Urinary bladder (tissue), 4 donors: ENCODE measurements around the gene ADRM1. TPM values are rescaled to one million over a fixed set of nuclear protein-coding genes. Genes with fewer than 3 reads are reported as not detected.

Experiments
- DNase-seq: peaks from one replicate; pipeline ENCODE4 v3.0.0-alpha.2; 2015; ENCODE audit errors: extremely low spot score
- H3K27ac ChIP-seq: one replicate; pipeline ENCODE4 v1.5.1; 2013; ENCODE audit warnings: low read depth, mild to moderate bottlenecking, moderate library complexity
- H3K36me3 ChIP-seq: one replicate; pipeline ENCODE4 v1.6.1; 2013; ENCODE audit warnings: mild to moderate bottlenecking, moderate library complexity; ENCODE audit not compliant: insufficient read depth
- H3K4me1 ChIP-seq: one replicate; pipeline ENCODE4 v1.6.1; 2013; ENCODE audit warnings: mild to moderate bottlenecking, moderate library complexity; ENCODE audit not compliant: insufficient read depth
- H3K4me3 ChIP-seq: one replicate; pipeline ENCODE4 v1.5.1; 2013; ENCODE audit warnings: low read depth, low read length
- WGBS: extraction: QIAGEN DNeasy Blood & Tissue Kit; methylation state at CpG from one replicate; pipeline ENCODE4 v1.1.7; 2013; 5-methylcytosine and 5-hydroxymethylcytosine counted together
- polyA plus RNA-seq: library from polyadenylated mRNA; stranded (reverse); fragments of 200-250 nt; gene quantifications from one replicate; pipeline ENCODE4 v1.2.3, GENCODE V29; 2013
- total RNA-seq: library from RNA; depleted of rRNA; stranded (reverse); fragments of >200 nt; gene quantifications from one replicate; pipeline ENCODE4 v1.2.3, GENCODE V29; 2014
- donor health status: healthy with polysubstance abuse.
- donor health status: healthy.

The ADRM1 gene
- total and polyA plus RNA-seq, 2 donors = 27.5 to 115 TPM

GRCh38 chr20:62332421-62332820, 29.6 kb downstream of the ADRM1 start:
- no peaks in the 10 kb centered on the region for H3K4me1 ChIP-seq
- WGBS = 89% methylated on average over 16 of the region's 16 CpGs
- H3K27ac ChIP-seq = no peak overlapping the region
- peaks cover 11% of the 10 kb centered on the region for H3K36me3 ChIP-seq
- DNase-seq = no peak
- H3K4me3 ChIP-seq = no peak overlapping the region

- no peak for DNase-seq
- Histone ChIP-seq H3K4me3 (no peak overlapping the region), H3K27ac (no peak overlapping the region), H3K36me3 (peaks cover 11% of the 10 kb centered on the region), H3K4me1 (no peaks in the 10 kb centered on the region)
- 90% methylated on average over 34 of the region's 34 CpGs for WGBS
Observed at GRCh38 chr20:62332989-62333819, 30.4 kb downstream of the ADRM1 start.

- no peak overlapping the region for H3K27ac ChIP-seq
- H3K4me1 ChIP-seq = no peaks in the 10 kb centered on the region
- DNase-seq = no peak
- 90% methylated on average over 37 of the region's 37 CpGs for WGBS
- H3K36me3 ChIP-seq = peaks cover 11% of the 10 kb centered on the region
- H3K4me3 ChIP-seq = no peak overlapping the region
Observed at GRCh38 chr20:62333820-62334595, 31.2 kb downstream of the ADRM1 start.

GRCh38 chr20:62334881-62335280, 32.1 kb downstream of the ADRM1 start:
- peaks cover 9% of the 10 kb centered on the region for H3K36me3 ChIP-seq
- 90% methylated on average over 13 of the region's 13 CpGs for WGBS
- H3K4me1 ChIP-seq = no peaks in the 10 kb centered on the region
- H3K4me3 ChIP-seq = no peak overlapping the region
- no peak overlapping the region for H3K27ac ChIP-seq
- DNase-seq = no peak

GRCh38 chr20:62335532-62335931, 32.7 kb downstream of the ADRM1 start:
- Histone ChIP-seq H3K36me3 (peaks cover 9% of the 10 kb centered on the region), H3K4me3 (no peak overlapping the region), H3K4me1 (no peaks in the 10 kb centered on the region), H3K27ac (no peak overlapping the region)
- DNase-seq = no peak
- 85% methylated on average over 6 of the region's 6 CpGs for WGBS

GRCh38 chr20:62336329-62336728, 33.5 kb downstream of the ADRM1 start:
- no peaks in the 10 kb centered on the region for H3K4me1 ChIP-seq
- DNase-seq = no peak
- WGBS = 82% methylated on average over 11 of the region's 11 CpGs
- no peak overlapping the region for H3K27ac ChIP-seq
- peaks cover 9% of the 10 kb centered on the region for H3K36me3 ChIP-seq
- H3K4me3 ChIP-seq = no peak overlapping the region

- Histone ChIP-seq H3K4me3 (no peak overlapping the region), H3K4me1 (no peaks in the 10 kb centered on the region), H3K36me3 (peaks cover 9% of the 10 kb centered on the region), H3K27ac (no peak overlapping the region)
- 93% methylated on average over 53 of the region's 53 CpGs for WGBS
- no peak for DNase-seq
Observed at GRCh38 chr20:62336775-62337557, 34.2 kb downstream of the ADRM1 start.

- no peaks in the 10 kb centered on the region for H3K4me1 ChIP-seq
- H3K27ac ChIP-seq = no peak overlapping the region
- no peak overlapping the region for H3K4me3 ChIP-seq
- WGBS = 89% methylated on average over 34 of the region's 34 CpGs
- H3K36me3 ChIP-seq = peaks cover 9% of the 10 kb centered on the region
- DNase-seq = no peak
Observed at GRCh38 chr20:62337558-62338293, 34.9 kb downstream of the ADRM1 start.

GRCh38 chr20:62338294-62338620, 35.5 kb downstream of the ADRM1 start:
- no peaks in the 10 kb centered on the region for H3K4me1 ChIP-seq
- WGBS = 95% methylated on average over 16 of the region's 16 CpGs
- peaks cover 9% of the 10 kb centered on the region for H3K36me3 ChIP-seq
- no peak overlapping the region for H3K27ac ChIP-seq
- no peak for DNase-seq
- H3K4me3 ChIP-seq = no peak overlapping the region

GRCh38 chr20:62339647-62340062, 36.9 kb downstream of the ADRM1 start:
- DNase-seq = no peak
- no peaks in the 10 kb centered on the region for H3K4me1 ChIP-seq
- no peak overlapping the region for H3K4me3 ChIP-seq
- 81% methylated on average over 14 of the region's 14 CpGs for WGBS
- peaks cover 2% of the 10 kb centered on the region for H3K36me3 ChIP-seq
- no peak overlapping the region for H3K27ac ChIP-seq

- WGBS = 57% methylated on average over 10 of the region's 10 CpGs
- Histone ChIP-seq H3K27ac (no peak overlapping the region), H3K4me3 (no peak overlapping the region), H3K36me3 (no peaks in the 10 kb centered on the region), H3K4me1 (no peaks in the 10 kb centered on the region)
- no peak for DNase-seq
Observed at GRCh38 chr20:62342910-62343309, 40.1 kb downstream of the ADRM1 start.

GRCh38 chr20:62344092-62344491, 41.3 kb downstream of the ADRM1 start:
- Histone ChIP-seq H3K36me3 (no peaks in the 10 kb centered on the region), H3K4me3 (no peak overlapping the region), H3K4me1 (no peaks in the 10 kb centered on the region), H3K27ac (no peak overlapping the region)
- 90% methylated on average over 5 of the region's 5 CpGs for WGBS
- no peak for DNase-seq

GRCh38 chr20:62344782-62345181, 42.0 kb downstream of the ADRM1 start:
- 77% methylated on average over 10 of the region's 10 CpGs for WGBS
- no peaks in the 10 kb centered on the region for H3K4me1 ChIP-seq
- H3K27ac ChIP-seq = no peak overlapping the region
- H3K36me3 ChIP-seq = no peaks in the 10 kb centered on the region
- no peak for DNase-seq
- no peak overlapping the region for H3K4me3 ChIP-seq
